ENCODE results near the gene UFSP2. TPM values are rescaled to one million over a fixed set of nuclear protein-coding genes. Genes with fewer than 3 reads are reported as not detected.

UFSP2 gene
- total RNA-seq, 4 donors from 2014 or later: 36.0 to 63.7 (median 51.9) TPM

DNA sequence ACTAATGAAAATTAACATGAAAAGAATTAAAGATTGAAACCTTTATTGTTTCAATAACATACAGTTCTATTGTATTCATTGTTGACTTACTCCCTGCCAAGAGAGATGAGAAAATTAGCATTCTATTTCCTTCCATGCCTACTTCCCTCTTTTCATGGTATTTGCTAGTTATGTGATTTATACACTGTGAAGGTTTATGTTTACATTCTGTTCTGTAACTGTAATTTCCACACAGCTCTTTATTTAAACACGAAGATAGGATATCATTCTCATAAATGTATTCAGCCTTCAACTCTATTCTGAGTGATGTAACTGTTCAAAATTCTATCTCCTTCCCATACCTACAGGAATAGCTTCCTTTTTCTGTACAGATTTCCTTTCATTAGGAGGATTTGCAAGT is 39.1 kb upstream of the UFSP2 start:
- 13 to 16% methylated on average over 1 of the region's 1 CpG for WGBS, 2 donors (ENCODE audit: low coverage in 1 of 2)
- Histone ChIP-seq H3K4me1 (peaks cover 0 to 3% (median 0%) of the 10 kb centered on the region in 3 donors), H3K36me3 (no peaks in the 10 kb centered on the region), H3K9me3 (no peaks in the 10 kb centered on the region), H3K27ac (no peak overlapping the region), H3K27me3 (no peaks in the 10 kb centered on the region), H3K4me3 (no peak overlapping the region)
- TF ChIP-seq EP300 (IDR thresholded peaks at IDR 0.05) (no peak), POLR2A (IDR thresholded peaks at IDR 0.05) (no peak), POLR2AphosphoS5 (IDR thresholded peaks at IDR 0.05) (no peak)
- TF ChIP-seq, protein P1, sequence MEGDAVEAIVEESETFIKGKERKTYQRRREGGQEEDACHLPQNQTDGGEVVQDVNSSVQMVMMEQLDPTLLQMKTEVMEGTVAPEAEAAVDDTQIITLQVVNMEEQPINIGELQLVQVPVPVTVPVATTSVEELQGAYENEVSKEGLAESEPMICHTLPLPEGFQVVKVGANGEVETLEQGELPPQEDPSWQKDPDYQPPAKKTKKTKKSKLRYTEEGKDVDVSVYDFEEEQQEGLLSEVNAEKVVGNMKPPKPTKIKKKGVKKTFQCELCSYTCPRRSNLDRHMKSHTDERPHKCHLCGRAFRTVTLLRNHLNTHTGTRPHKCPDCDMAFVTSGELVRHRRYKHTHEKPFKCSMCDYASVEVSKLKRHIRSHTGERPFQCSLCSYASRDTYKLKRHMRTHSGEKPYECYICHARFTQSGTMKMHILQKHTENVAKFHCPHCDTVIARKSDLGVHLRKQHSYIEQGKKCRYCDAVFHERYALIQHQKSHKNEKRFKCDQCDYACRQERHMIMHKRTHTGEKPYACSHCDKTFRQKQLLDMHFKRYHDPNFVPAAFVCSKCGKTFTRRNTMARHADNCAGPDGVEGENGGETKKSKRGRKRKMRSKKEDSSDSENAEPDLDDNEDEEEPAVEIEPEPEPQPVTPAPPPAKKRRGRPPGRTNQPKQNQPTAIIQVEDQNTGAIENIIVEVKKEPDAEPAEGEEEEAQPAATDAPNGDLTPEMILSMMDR (IDR thresholded peaks at IDR 0.05): no peak
- ATAC-seq: no peak

DNA sequence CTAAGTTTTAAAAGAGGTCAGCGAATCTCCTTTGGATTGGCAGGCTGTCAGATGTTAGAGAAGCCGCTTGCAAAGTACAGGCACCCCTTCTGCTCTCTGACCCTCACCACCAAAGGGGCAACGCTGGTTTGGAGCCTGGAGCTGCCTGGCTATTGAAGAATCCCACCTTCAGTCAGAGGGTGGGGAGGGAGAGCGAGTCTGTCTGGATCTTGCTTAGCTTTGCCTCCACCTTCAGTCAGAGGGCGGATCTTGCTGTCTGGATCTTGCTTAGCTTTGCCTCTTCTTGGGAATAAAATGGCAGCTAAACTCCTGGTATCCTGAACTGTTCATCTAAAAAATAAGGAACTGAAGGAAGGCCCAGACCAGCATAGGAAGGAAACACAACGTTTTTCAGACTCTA is 38.4 kb upstream of the UFSP2 start:
- TF ChIP-seq, protein P1 (IDR thresholded peaks at IDR 0.05): no peak
- TF ChIP-seq EP300 (IDR thresholded peaks at IDR 0.05): no peak
- TF ChIP-seq POLR2AphosphoS5 (IDR thresholded peaks at IDR 0.05): no peak
- no peak for TF ChIP-seq POLR2A (IDR thresholded peaks at IDR 0.05)
- H3K27me3 ChIP-seq: no peaks in the 10 kb centered on the region
- no peaks in the 10 kb centered on the region for H3K4me1 ChIP-seq
- H3K4me3 ChIP-seq: no peak overlapping the region
- WGBS, 2 donors (ENCODE audit: low coverage in 1 of 2): 61 to 88% methylated on average over 5 of the region's 6 CpGs
- no peak for ATAC-seq
- peaks cover 0 to 5% of the 10 kb centered on the region in 2 donors for H3K36me3 ChIP-seq
- no peaks in the 10 kb centered on the region for H3K9me3 ChIP-seq
- H3K27ac ChIP-seq: no peak overlapping the region

DNA sequence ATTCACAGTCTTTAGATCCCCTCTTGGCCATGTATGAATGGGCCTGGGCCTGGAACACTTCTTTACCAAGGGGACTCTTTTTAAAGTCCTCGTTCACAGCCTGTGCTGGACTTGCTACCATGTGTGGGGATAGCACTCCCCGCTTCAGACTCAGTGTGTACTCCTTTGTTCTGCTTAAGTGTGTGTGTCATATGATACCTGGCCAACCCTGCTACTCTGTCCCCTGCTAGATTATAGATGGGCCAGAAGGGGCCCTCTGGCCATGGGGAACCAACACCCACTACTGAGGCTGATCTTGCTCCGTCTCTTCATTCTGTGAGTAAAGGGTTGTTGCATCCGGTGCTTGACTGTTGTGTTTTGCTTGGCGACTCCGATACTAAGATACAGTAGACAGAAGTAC is 37.8 kb upstream of the UFSP2 start:
- 66 to 100% methylated on average over 3 to 5 of the region's 6 CpGs for WGBS, 2 donors (ENCODE audit: low coverage in 1 of 2)
- ATAC-seq: no peak
- TF ChIP-seq EP300 (IDR thresholded peaks at IDR 0.05) (no peak), POLR2A (IDR thresholded peaks at IDR 0.05) (no peak), POLR2AphosphoS5 (IDR thresholded peaks at IDR 0.05) (no peak)
- TF ChIP-seq, protein P1 (IDR thresholded peaks at IDR 0.05): no peak

DNA sequence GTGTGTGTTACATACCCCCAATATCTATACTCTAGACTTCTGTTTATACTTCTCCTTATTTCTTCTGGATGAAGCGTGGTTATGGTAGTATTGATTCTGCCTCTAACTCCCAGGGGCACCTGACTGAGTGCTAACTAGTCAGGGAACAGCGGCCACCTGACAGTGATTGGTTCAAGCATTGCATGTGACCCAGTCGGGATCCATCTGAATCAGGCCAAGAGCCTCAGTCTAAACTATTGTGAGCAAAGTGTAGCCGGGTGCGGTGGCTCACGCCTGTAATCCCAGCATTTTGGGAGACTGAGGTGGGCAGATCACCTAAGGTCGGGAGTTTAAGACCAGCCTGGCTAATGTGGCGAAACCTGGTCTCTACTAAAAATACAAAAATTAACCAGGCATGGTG is 35.8 kb upstream of the UFSP2 start:
- no peak for ATAC-seq
- WGBS, 2 donors (ENCODE audit: low coverage in 1 of 2): 100% methylated on average over 3 of the region's 8 CpGs; no CpG with 5 or more reads in 1 of the 2 donors
- TF ChIP-seq POLR2A (IDR thresholded peaks at IDR 0.05): no peak
- TF ChIP-seq, protein P1 (IDR thresholded peaks at IDR 0.05): no peak

More for the DNA sequence above, 37.8 kb upstream of the UFSP2 start:
- Histone ChIP-seq H3K4me3 (no peak overlapping the region), H3K27me3 (no peaks in the 10 kb centered on the region), H3K9me3 (no peaks in the 10 kb centered on the region), H3K4me1 (no peaks in the 10 kb centered on the region), H3K36me3 (peaks cover 0 to 5% of the 10 kb centered on the region in 2 donors), H3K27ac (no peak overlapping the region)

DNA sequence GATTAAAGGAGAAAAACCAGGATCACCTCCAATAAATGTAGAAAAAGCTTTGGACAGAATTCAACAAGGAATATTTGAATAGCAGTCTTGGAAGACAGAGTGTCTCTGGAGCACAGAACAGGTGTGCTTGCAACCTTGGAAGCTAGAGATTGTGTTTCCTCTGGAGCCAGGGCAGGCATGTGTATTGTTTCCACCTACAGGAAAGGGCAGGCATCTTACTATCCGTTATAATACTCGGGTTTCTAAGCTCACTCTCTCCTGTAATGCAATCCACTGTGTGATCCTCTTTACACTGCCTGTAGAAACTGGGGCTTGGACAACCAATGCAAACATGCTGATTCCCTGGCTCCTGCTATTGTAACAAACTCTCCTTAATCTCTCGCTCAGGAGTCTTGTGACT is 31.4 kb upstream of the UFSP2 start:
- 57 to 58% methylated on average over 1 to 3 of the region's 3 CpGs for WGBS, 2 donors (ENCODE audit: low coverage in 1 of 2)
- no peaks in the 10 kb centered on the region for H3K4me1 ChIP-seq
- no peaks in the 10 kb centered on the region for H3K27me3 ChIP-seq
- no peak overlapping the region for H3K4me3 ChIP-seq
- no peaks in the 10 kb centered on the region for H3K9me3 ChIP-seq
- no peak overlapping the region for H3K27ac ChIP-seq
- no peak for ATAC-seq
- TF ChIP-seq POLR2A (IDR thresholded peaks at IDR 0.05) (no peak), EP300 (IDR thresholded peaks at IDR 0.05) (no peak), POLR2AphosphoS5 (IDR thresholded peaks at IDR 0.05) (no peak)
- TF ChIP-seq, protein P1 (IDR thresholded peaks at IDR 0.05): no peak
- peaks cover 0 to 5% of the 10 kb centered on the region in 2 donors for H3K36me3 ChIP-seq

More for the DNA sequence above, 35.8 kb upstream of the UFSP2 start:
- H3K27me3 ChIP-seq: no peaks in the 10 kb centered on the region
- no peak overlapping the region for H3K27ac ChIP-seq
- H3K36me3 ChIP-seq: peaks cover 0 to 5% of the 10 kb centered on the region in 2 donors
- no peaks in the 10 kb centered on the region for H3K9me3 ChIP-seq
- H3K4me3 ChIP-seq: no peak overlapping the region
- no peaks in the 10 kb centered on the region for H3K4me1 ChIP-seq

All from gastroesophageal sphincter (tissue), 4 donors.